Uterus (tissue), 2 donors: ENCODE measurements around the gene PHYKPL.
A peak's percentile ranks its signal among the peaks of the same experiment; 100 is the strongest.

Experiments
- CTCF ChIP-seq, 4 experiments: fragments of 200-600 bp in 2 of 4; fragments of 450-650 bp in 2 of 4; sonication (generic) in 2 of 4; IDR thresholded peaks; one replicate each; pipeline ENCODE4 v1.5.1; 2016 to 2019; ENCODE audit warnings: antibody characterized with exemption in 4 of 4, mild to moderate bottlenecking in 2 of 4, moderate library complexity in 1 of 4
- POLR2A ChIP-seq, 2 donors: fragments of 450-650 bp; IDR thresholded peaks; one replicate each; pipeline ENCODE4 v1.6.1; 2016; ENCODE audit warnings: antibody characterized with exemption in 2 of 2, mild to moderate bottlenecking in 1 of 2, moderate library complexity in 1 of 2

GRCh38 chr5:178204935-178205748 lies 27.5 kb downstream of the PHYKPL start:
- TF ChIP-seq CTCF (IDR thresholded peaks at IDR 0.05) (peak in 1 of 4 experiments; percentile 8), POLR2A (IDR thresholded peaks at IDR 0.05) (peak; percentile 15 to 51)
